GM10248 (cell line): ENCODE results near the gene ACTN3.
A peak's percentile ranks its signal among the peaks of the same experiment; 100 is the strongest.

ENCODE experiments used
- CTCF ChIA-PET: fragments of 300-600 bp; sonication (Branson Sonifier 250); formaldehyde crosslinking; extraction: SDS; loops from one replicate; lab custom pipeline; 2021; ENCODE audit warnings: antibody characterized with exemption; lab: Yijun Ruan, JAX
- POLR2A ChIA-PET: fragments of 350-650 bp; sonication (Branson Sonifier 250); formaldehyde crosslinking; extraction: SDS; loops from one replicate; lab custom pipeline; 2020; ENCODE audit warnings: antibody characterized with exemption; lab: Yijun Ruan, JAX
- DNase-seq: peaks from one replicate; pipeline ENCODE4 v3.0.0; 2012; ENCODE audit errors: extremely low spot score
- CTCF ChIP-seq: IDR thresholded peaks from 2 replicates; pipeline ENCODE4 v1.5.1; 2012; ENCODE audit warnings: mild to moderate bottlenecking, low read depth; ENCODE audit errors: extremely low read depth, missing control alignments, control extremely low read depth

The ACTN3 gene

GRCh38 chr11:66568124-66568916, 21.6 kb downstream of the ACTN3 start, which contains the start of gene CTSF:
CTSF (minus strand) TSS chr11:66568606; CDS start chr11:66568486, 120 bp downstream.
- ChIA-PET POLR2A (interaction anchor here (1.2 kb wide), 1 partner anchor 22 kb away, joined by 3 read pairs; the partner anchor contains the start of gene ZDHHC24), CTCF (interaction anchor here (0.9 to 4.4 kb wide), 6 partner anchors 8 to 110 kb away, joined by 3 to 23 read pairs (median 5); partner anchors contain the start of gene RBM4B)

DNA sequence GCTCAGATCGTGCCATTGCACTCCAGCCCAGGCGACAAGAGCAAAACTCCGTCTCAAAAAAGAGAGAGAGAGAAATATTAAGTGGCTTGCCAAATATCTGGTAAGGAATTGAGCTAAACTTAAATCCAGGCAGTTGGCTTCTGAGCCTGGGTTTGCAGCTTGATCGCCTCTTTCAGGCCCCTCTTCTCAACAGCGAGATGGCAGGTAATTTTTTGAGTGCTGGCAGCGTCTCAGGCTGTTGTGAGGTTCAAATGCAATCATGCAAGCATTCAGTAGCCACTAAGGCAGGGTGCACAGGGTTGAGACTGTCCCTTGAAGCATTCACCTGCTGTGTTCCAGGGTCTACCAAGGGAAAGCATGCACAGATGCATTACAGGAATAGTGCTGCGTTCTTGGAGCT, 22.4 kb downstream of the ACTN3 start:
- no peak for TF ChIP-seq CTCF
- CTCF ChIA-PET: interaction anchor here (0.9 to 4.4 kb wide), 8 partner anchors 8 to 109 kb away, joined by 3 to 23 read pairs (median 4); partner anchors contain the start of gene RBM4B

More at GRCh38 chr11:66568124-66568916, 21.6 kb downstream of the ACTN3 start, which contains the start of gene CTSF:
- no peak for TF ChIP-seq CTCF
- DNase-seq: peak; percentile 92

DNA sequence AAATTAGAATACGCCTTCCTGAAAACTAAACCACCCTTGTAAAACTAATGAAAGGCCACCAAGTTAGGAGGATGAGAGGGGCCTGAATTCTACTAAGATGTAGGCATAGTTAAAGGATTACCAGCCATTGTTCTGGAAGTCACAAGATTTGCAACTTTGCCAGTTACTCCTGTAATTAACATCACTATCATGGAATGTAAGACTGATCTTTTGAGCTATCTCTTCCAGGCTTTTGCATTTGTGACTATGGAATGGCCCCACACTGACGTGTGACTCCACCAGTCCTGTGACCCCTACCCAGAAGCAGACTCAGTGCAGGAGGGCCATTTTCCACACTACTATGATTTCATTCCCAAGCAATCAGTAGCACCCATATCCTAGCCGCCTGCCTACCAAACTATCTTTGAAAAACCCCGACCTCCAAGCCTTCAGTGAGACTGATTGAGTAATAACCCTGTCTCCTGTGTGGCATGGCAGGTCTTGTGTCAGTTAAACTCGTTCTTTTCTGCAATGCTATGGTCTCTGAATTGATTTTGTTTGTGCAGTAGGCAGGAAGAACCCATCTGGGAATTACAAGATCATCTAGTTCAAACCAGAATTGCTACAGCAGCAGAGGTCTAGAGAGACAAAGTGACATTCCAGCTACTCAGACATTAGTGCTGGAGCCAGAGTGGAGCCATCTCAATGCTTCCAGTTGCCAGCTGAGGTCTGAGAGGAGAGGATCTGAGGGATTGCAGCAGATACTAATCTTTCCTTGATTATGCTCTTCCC, 23.6 kb downstream of the ACTN3 start:
- TF ChIP-seq CTCF: no peak
- no peak for DNase-seq
- ChIA-PET POLR2A (no interaction called here), CTCF (interaction anchor here (0.9 to 4.4 kb wide), 7 partner anchors 7 to 108 kb away, joined by 3 to 23 read pairs (median 4); partner anchors contain the start of genes RBM4B and ZDHHC24)

More for the DNA sequence above, 22.4 kb downstream of the ACTN3 start:
- no peak for DNase-seq
- POLR2A ChIA-PET: interaction anchor here (1.2 kb wide), 1 partner anchor 23 kb away, joined by 3 read pairs; the partner anchor contains the start of gene ZDHHC24

DNA sequence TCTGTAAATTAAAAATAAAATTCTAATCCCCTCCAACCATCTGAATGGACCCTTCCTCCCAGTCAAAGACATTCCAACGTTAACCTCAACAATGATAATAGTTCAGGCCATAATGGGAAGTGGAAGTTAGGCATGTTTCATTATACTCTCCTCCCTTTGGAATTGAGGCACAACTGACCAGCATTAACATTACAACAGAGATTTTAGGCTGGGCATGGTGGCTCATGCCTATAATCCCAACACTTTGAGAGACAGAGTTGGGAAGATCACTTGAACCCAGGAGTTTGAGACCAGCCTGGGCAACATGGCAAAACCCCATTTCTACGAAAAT, 24.1 kb downstream of the ACTN3 start:
- POLR2A ChIA-PET: no interaction called here
- CTCF ChIA-PET: interaction anchor here (4.4 kb wide), 1 partner anchor 107 kb away, joined by 23 read pairs; the partner anchor contains the start of gene RBM4B
- DNase-seq: no peak
- TF ChIP-seq CTCF: no peak

GRCh38 chr11:66579017-66579606, 32.4 kb downstream of the ACTN3 start:
- POLR2A ChIA-PET: no interaction called here
- peak; percentile 83 for DNase-seq

More at GRCh38 chr11:66579017-66579606, 32.4 kb downstream of the ACTN3 start:
- CTCF ChIA-PET: interaction anchor here (0.6 to 5.4 kb wide), 15 partner anchors 9 to 305 kb away, joined by 3 to 103 read pairs (median 3); partner anchors contain the start of genes CCDC87, CCS, RBM4 and RBM4B
- peak; percentile 74 for TF ChIP-seq CTCF
